ENCODE data around the gene ARHGAP26.
A peak's percentile ranks its signal among the peaks of the same experiment; 100 is the strongest.
"Not testable (repeated sequence)": the region's sequence is repeated elsewhere in the genome, so short reads cannot be mapped to it uniquely, and the experiment has no call there.

ARHGAP26 gene

DNA sequence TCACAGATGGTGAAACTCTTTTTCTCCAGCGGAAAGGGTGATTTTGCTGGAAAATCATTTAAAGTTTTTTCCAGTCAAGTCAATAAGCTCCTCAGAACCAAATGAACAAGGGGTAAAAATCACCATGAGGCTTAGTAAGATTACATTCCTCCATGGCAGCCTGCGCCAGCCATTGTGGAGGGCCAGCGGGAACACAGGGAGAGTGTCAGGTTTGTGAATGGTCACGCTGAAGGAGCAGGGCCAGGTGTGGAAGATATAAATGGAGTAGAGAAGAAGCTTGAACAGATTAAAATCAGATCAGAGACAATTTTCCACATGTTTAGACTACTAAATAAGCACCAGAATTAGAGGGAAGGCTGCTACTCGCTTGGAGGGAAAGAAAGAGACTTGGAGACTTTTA is 424.5 kb downstream of the ARHGAP26 start:
- DNase-seq = no peak

GRCh38 chr5:143195491-143195890 is 425.3 kb downstream of the ARHGAP26 start:
- peak; percentile 29 to 54 for DNase-seq

GRCh38 chr5:143196601-143197259 is 426.6 kb downstream of the ARHGAP26 start:
- DNase-seq = no peak

DNA sequence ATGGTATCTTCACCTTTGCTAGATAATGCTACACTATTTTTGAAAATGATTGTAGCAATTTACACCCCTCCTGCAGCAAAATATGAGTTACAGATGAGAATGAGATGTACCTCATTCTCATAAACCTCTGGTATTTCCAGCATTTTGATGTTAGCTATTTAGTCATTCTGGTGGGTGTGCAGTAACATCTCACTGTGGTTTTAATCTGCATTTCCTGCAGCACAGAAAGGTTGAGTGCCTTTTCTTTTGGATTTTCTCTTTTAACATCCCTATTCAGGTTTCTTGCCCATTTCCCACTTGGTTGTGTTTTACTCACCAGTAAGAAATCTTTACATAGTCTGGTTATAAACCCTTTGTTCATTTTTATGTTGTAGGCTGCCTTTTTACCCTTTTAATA is 427.1 kb downstream of the ARHGAP26 start:
- no peak for DNase-seq

- no peak for DNase-seq
Observed at GRCh38 chr5:143198332-143198731, 428.2 kb downstream of the ARHGAP26 start.

GRCh38 chr5:143199161-143199560 is 429.0 kb downstream of the ARHGAP26 start:
- DNase-seq = no peak

DNA sequence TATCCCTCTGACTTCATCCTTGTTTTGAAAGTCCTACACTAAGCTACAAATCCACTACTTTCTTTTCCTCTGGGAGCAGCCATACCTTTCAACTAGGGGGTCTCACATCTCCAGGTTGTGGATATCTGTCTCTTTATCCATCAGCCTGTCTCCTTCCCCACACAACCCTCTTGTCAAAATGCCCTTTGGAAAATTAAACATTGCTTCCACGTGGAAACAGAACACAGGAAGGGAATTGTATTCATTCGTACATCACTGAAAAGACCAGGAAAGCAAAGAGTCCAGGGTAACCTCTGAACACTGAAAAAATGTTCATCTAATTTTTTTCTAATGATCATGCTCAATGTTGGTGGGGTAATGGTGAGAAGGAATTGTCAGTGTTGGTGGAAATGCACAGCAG is 429.7 kb downstream of the ARHGAP26 start:
- DNase-seq = no peak

GRCh38 chr5:143200781-143201398 is 430.7 kb downstream of the ARHGAP26 start:
- no peak for DNase-seq

DNA sequence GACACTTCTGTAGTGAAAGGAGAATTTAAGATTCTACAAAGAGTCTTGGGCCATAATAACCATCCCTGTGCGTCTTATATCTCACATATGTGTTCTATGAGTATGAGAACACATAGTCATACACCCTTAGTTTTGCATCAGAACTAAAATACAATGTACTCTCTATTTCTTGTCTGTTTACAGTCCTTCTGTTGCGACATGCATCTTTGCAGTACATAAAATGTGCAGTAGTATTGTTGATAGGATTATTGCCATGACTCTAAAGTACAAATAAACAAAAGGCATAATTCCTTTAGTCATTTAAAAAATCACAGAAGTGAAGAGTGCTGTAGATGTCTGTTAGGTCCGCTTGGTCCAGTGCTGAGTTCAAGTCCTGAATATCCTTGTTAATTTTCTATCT is 431.4 kb downstream of the ARHGAP26 start:
- no peak for DNase-seq

DNA sequence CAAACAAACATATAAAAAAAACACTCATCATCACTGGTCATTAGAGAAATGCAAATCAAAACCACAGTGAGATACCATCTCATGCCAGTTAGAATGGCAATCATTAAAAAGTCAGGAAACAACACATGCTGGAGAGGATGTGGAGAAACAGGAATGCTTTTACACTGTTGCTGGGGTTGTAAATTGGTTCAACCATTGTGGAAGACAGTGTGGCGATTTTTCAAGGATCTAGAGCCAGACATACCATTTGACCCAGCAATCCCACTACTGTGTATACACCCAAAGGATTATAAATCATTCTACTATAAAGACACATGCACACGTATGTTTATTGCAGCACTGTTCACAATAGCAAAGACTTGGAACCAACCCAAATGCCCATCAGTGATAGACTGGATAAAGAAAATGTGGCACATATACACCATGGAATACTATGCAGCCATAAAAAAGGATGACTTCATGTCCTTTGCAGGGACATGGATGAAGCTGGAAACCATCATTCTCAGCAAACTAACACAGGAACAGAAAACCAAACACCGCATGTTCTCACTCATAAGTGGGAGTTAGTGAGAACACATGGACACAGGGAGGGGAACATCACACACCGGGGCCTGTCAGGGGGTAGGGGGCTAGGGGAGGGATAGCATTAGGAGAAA is 433.3 kb downstream of the ARHGAP26 start:
- not testable (repeated sequence) for DNase-seq

DNA sequence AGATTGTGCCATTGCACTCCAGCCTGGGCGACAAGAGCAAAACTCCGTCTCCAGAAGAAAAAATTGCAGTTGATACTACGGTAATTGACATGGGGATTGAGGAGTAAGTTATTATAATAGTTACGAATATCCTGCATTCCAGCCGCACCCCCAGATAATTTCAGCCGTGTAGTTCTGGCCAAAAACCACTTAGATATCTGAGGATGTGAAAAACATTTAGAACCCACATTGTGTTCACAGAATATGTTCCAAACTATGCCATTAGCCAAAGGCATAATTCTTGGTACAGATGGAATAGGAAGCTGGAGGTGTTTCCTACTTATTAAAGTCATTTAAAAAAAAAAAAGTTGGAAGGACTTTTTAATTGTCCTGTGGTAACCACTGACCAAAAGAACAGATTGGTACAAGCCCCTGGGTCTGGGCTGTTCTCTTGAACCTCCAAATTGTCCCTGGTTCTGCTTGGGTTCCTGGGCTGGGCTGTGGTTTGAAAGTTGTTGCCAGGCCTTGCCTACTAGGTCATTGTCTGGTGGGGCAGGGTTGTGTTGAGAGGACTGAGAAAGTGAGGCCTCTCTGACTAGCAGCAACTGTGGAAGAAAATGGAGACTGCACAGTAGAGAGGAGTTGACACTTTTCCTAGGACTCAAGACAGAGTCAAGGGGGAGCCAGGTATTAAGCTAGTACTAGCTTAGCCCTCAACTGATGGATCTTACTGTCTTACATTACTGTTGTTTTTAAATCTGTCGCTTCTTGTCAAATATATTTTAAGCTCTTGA is 434.5 kb downstream of the ARHGAP26 start:
- no peak for DNase-seq

- no peak for DNase-seq
Observed at GRCh38 chr5:143205386-143205785, 435.2 kb downstream of the ARHGAP26 start.

DNA sequence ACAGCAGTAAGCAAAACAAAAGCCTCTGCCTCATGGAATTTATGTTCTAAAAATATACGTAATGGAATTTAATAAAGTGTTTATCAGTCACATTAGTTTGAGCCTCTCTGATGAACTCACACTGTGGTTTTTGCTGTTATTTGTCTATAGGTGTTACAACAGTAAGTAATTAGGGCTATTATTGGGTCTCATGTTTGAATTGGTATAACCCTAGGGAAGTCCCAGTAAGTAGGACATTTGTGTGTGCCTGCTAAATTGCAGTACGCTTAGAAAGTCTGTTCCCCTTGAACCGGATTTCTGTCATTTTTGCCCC is 435.7 kb downstream of the ARHGAP26 start:
- DNase-seq = no peak

GRCh38 chr5:143206196-143207053 is 436.2 kb downstream of the ARHGAP26 start:
- DNase-seq = no peak

DNA sequence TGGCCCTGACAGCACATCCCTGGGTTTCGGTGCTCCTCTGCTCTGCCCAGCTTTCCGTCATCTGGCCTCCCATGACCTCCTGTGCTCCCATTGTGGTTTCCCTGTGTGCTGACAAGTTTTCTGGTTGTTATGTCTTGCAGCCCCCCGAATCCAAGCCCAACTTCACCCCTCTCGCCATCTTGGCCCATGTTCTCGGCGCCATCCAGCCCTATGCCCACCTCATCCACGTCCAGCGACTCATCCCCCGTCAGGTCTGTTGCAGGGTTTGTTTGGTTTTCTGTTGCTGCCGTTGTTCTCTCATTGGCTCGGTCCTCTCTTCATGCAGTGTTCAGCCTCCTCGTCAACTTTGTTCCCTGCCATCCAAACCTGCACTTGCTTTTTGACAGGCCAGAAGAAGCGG is 436.9 kb downstream of the ARHGAP26 start:
- no peak for DNase-seq

DNA sequence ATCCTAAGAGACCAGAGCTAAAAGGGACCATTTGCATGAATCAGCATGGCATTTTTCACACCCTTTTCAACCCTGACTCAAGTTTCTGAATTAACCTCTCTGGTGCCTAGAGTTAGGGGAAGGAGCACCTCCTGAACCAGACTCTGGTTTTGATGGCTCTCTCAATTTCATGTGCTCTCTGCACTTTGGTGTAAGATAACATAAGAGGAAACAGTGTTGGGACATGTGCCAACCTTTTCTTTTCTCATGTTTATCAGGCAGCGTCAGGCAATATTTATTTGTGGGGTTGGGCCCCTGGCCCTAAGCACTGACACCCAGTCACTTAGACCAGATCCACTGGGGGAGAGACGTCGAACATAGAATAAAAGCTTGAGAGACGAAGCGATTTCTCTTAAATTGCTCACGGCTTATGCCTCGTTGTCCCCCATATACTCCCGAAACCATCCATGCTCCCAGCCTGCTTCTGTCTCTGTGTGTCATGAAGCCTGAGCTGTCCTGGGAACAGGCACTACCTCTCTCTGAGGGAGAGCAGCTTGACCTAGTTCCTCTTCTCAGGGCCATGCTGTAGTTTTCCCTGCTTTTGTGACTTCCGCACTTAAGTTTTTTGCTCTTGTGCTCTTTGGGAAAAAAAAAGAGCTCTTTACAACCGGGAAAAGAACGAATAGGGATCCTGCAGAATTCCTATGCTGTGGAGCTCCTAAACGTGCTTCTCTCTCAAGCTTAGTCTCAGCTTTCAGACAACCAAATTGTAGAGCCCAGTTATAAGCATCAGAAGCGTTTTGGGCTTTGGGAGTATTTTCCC is 437.6 kb downstream of the ARHGAP26 start:
- peak in 1 of 2 donors; percentile 13 for DNase-seq

GRCh38 chr5:143208365-143208641 is 438.1 kb downstream of the ARHGAP26 start:
- no peak for DNase-seq

DNA sequence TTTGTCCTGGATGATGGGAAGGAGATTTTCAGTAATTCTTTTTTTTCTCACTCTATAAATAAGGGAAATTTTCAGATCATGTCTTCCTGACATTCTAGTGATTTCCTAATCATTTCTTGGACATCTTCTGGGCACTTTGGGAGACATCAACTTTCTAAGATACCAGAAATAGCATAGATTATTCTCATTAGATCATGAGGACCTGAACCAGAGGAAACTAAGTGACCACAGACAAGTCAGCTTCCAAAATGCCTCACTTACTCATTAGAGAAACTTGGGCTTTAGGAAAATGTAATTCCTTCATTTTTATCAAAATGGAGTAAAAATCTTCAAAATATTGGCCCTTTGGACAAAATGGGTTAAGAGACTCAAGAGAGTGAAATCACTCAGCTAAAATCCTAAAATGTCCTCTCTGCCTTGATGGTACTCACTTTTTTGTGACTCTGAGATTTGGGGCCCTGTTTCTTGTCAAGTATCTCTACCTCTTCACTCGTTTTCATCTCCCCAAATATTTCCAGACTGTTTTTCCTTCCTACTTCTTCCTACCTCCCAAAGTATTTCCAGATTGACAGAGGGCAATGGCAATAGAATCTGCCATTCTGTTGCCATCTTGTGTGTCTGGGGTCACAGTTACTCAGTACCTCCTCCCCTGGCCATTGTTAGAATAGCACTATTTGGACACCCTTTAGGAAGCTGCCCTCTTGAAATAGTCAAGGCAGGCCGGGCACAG is 438.8 kb downstream of the ARHGAP26 start:
- DNase-seq = no peak

DNA sequence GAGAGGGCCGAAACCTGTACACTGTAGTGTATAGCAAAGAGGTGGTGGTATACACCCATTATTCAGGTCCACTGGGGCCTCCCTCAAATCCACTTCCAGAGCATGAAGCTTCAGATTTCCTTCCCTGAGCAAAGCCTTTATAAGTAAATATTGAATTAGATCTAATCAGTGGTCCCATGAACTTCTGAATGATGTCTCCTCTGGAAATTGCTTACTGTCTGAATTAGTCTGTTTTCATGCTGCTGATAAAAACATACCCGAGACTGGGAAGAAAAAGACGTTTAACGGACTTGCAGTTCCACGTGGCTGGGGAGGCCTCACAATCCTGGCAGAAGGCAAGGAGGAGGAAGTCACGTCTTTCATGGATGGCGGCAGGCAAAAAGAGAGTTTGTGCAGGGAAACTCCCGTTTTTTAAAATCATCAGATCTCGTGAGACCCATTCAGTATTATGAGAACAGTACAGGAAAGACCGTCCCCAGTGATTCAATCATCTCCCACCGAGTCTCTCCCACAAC is 439.8 kb downstream of the ARHGAP26 start:
- DNase-seq = no peak

- no peak for DNase-seq
Observed at GRCh38 chr5:143210576-143210975, 440.4 kb downstream of the ARHGAP26 start.

- DNase-seq = no peak
Observed at GRCh38 chr5:143212261-143212660, 442.1 kb downstream of the ARHGAP26 start.
